HL-60 (cell line): ENCODE results near the gene PDE8B.

Experiments
- DNase-seq, 2 experiments: peaks; one replicate each; pipeline ENCODE4 v3.0.0-alpha.2; 2010 to 2020; ENCODE audit warnings: low read depth in 1 of 2, low spot score in 1 of 2
- H3K27ac ChIP-seq: fragments of 250-450 bp; sonication (Bioruptor Pico); replicated peaks from 2 replicates; pipeline ENCODE4 v1.5.1; 2020; ENCODE audit warnings: mild to moderate bottlenecking, moderate library complexity
- H3K27me3 ChIP-seq: fragments of 250-450 bp; sonication (Bioruptor Pico); 2 replicates; pipeline ENCODE4 v1.5.1; 2021; ENCODE audit warnings: mild to moderate bottlenecking, moderate library complexity; ENCODE audit not compliant: insufficient read depth, poor library complexity, severe bottlenecking
- H3K4me3 ChIP-seq: replicated peaks from 2 replicates; pipeline ENCODE4 v1.5.1; 2011; ENCODE audit warnings: mild to moderate bottlenecking, control low read depth, low read length; ENCODE audit not compliant: insufficient read depth
- CTCF ChIP-seq: IDR thresholded peaks from one replicate; pipeline ENCODE4 v1.5.1; 2011; ENCODE audit warnings: low read length, control low read depth, inconsistent platforms; ENCODE audit not compliant: insufficient read depth
- GABPA ChIP-seq: IDR thresholded peaks from 2 replicates; pipeline ENCODE4 v1.6.1; 2012; ENCODE audit warnings: low read depth
- POLR2AphosphoS5 ChIP-seq: IDR thresholded peaks from 2 replicates; pipeline ENCODE4 v1.6.1; 2012; ENCODE audit warnings: low read depth
- SPI1 ChIP-seq: IDR thresholded peaks from 2 replicates; pipeline ENCODE4 v1.6.1; 2012; ENCODE audit warnings: low read depth, mild to moderate bottlenecking, borderline replicate concordance
- TF ChIP-seq, protein P1 (sequence below): IDR thresholded peaks from 2 replicates; pipeline ENCODE4 v1.6.1; 2012; ENCODE audit warnings: low read depth; ENCODE audit not compliant: insufficient replicate concordance

The PDE8B gene

DNA sequence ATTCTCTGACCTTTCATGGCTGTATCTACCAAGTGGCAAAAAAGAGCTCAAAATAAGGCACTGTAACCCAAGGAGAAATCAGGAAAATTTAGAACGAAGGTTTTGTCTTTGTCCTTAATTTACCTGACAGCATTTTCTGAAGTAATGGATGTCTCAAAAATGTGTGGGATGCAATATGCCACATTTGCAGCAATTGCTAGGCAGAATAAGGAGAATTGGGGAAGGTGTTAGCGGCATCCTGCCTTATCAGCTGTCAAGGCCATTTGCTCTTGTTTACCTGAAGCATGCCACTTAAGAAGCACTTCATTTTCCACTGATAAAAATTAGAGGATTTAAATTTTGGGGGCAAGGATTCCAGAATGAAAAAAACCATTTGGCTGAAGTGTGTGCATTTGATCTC lies 39.0 kb downstream of the PDE8B start:
- H3K27ac ChIP-seq: no peak overlapping the region
- no peak overlapping the region for H3K4me3 ChIP-seq
- TF ChIP-seq CTCF: no peak
- TF ChIP-seq, protein P1, sequence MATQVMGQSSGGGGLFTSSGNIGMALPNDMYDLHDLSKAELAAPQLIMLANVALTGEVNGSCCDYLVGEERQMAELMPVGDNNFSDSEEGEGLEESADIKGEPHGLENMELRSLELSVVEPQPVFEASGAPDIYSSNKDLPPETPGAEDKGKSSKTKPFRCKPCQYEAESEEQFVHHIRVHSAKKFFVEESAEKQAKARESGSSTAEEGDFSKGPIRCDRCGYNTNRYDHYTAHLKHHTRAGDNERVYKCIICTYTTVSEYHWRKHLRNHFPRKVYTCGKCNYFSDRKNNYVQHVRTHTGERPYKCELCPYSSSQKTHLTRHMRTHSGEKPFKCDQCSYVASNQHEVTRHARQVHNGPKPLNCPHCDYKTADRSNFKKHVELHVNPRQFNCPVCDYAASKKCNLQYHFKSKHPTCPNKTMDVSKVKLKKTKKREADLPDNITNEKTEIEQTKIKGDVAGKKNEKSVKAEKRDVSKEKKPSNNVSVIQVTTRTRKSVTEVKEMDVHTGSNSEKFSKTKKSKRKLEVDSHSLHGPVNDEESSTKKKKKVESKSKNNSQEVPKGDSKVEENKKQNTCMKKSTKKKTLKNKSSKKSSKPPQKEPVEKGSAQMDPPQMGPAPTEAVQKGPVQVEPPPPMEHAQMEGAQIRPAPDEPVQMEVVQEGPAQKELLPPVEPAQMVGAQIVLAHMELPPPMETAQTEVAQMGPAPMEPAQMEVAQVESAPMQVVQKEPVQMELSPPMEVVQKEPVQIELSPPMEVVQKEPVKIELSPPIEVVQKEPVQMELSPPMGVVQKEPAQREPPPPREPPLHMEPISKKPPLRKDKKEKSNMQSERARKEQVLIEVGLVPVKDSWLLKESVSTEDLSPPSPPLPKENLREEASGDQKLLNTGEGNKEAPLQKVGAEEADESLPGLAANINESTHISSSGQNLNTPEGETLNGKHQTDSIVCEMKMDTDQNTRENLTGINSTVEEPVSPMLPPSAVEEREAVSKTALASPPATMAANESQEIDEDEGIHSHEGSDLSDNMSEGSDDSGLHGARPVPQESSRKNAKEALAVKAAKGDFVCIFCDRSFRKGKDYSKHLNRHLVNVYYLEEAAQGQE: no peak
- no peak for TF ChIP-seq POLR2AphosphoS5
- no peak for TF ChIP-seq GABPA
- TF ChIP-seq SPI1: no peak
- H3K27me3 ChIP-seq: no peaks in the 10 kb centered on the region
- no peak for DNase-seq

DNA sequence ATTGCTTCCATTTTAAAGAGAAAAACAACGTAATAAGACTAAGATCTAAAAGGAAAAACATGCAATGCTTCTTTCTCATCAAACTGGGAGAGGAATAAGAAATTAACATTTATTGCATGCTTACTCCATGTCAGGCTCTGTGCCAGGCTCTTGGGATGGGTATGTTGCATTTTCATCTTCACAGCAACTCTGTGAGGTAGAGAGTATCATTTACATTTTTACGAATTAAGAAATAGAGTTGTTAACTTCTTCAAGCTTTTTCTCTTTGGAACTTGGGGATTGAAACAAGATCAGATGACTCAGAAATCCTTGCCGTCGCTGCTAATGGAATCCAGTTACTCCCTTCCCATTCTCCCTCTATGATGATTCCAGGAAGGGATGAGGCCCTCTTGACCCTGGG lies 39.5 kb downstream of the PDE8B start:
- H3K27ac ChIP-seq: no peak overlapping the region
- no peaks in the 10 kb centered on the region for H3K27me3 ChIP-seq
- no peak for DNase-seq
- H3K4me3 ChIP-seq: no peak overlapping the region
- TF ChIP-seq SPI1 (no peak), POLR2AphosphoS5 (no peak), GABPA (no peak), CTCF (no peak)
- TF ChIP-seq, protein P1: no peak

GRCh38 chr5:77251921-77252320 lies 41.4 kb downstream of the PDE8B start:
- H3K27ac ChIP-seq: no peak overlapping the region
- TF ChIP-seq GABPA: no peak
- no peaks in the 10 kb centered on the region for H3K27me3 ChIP-seq
- no peak overlapping the region for H3K4me3 ChIP-seq
- no peak for DNase-seq

- TF ChIP-seq GABPA: no peak
- TF ChIP-seq, protein P1: no peak
- no peak for TF ChIP-seq CTCF
- no peak for TF ChIP-seq SPI1
- no peak for TF ChIP-seq POLR2AphosphoS5
- DNase-seq: no peak
- H3K27ac ChIP-seq: no peak overlapping the region
- no peak overlapping the region for H3K4me3 ChIP-seq
- H3K27me3 ChIP-seq: no peaks in the 10 kb centered on the region
Observed at GRCh38 chr5:77255617-77256016, 45.1 kb downstream of the PDE8B start.
